CD4-positive, alpha-beta T cell (primary cell): ENCODE results near the gene FBXO41. TPM values are rescaled to one million over a fixed set of nuclear protein-coding genes. Genes with fewer than 3 reads are reported as not detected.
"Not testable (repeated sequence)": the region's sequence is repeated elsewhere in the genome, so short reads cannot be mapped to it uniquely, and the experiment has no call there.

ENCODE experiments used
- ATAC-seq: fragments of 200-7000 bp; cut with Tn5 transposase; one replicate; pipeline ENCODE4 v1.10.0; 2022; ENCODE audit warnings: mild to moderate bottlenecking; ENCODE audit not compliant: poor library complexity
- CTCF ChIA-PET: fragments of 350-600 bp; sonication (Branson Sonifier 250); formaldehyde crosslinking; loops from one replicate; lab custom pipeline; 2021; ENCODE audit warnings: antibody characterized with exemption, inconsistent platforms; lab: Charles Lee
- POLR2A ChIA-PET: fragments of 350-600 bp; sonication (Branson Sonifier 250); formaldehyde crosslinking; loops from one replicate; lab custom pipeline; 2021; ENCODE audit warnings: antibody characterized with exemption, inconsistent platforms; lab: Charles Lee
- DNase-seq, 14 experiments: peaks; one replicate each; pipeline ENCODE4 v3.0.0-alpha.2; 2013 to 2020; ENCODE audit warnings: mixed read lengths in 2 of 14
- H3K27ac ChIP-seq, 2 donors: one replicate each; pipeline versions ENCODE4 v1.5.1 to v1.7.0; 2013; ENCODE audit warnings: low read length in 2 of 2, low read depth in 1 of 2, mild to moderate bottlenecking in 1 of 2
- H3K27me3 ChIP-seq, 2 experiments: 1 replicate in 1 of 2; 2 replicates in 1 of 2; pipeline versions ENCODE4 v1.6.1 to v1.7.0; 2013; ENCODE audit warnings: low read length in 2 of 2, control low read depth in 1 of 2, mild to moderate bottlenecking in 1 of 2, moderate library complexity in 1 of 2; ENCODE audit not compliant: insufficient read depth in 2 of 2, control insufficient read depth in 1 of 2
- H3K36me3 ChIP-seq: one replicate; pipeline ENCODE4 v1.6.1; 2013; ENCODE audit warnings: low read length, control low read depth; ENCODE audit not compliant: insufficient read depth
- H3K4me1 ChIP-seq: one replicate; pipeline ENCODE4 v1.6.1; 2013; ENCODE audit warnings: low read length, control low read depth; ENCODE audit not compliant: insufficient read depth
- H3K4me3 ChIP-seq: one replicate; pipeline ENCODE4 v1.5.1; 2013; ENCODE audit warnings: mild to moderate bottlenecking, low read length, moderate library complexity
- H3K9me3 ChIP-seq, 2 experiments: 1 replicate in 1 of 2; 2 replicates in 1 of 2; pipeline versions ENCODE4 v1.6.1 to v1.7.0; 2013; ENCODE audit warnings: low read length in 2 of 2, mild to moderate bottlenecking in 2 of 2, control low read depth in 1 of 2, moderate library complexity in 1 of 2; ENCODE audit not compliant: control insufficient read depth in 1 of 2, insufficient read depth in 1 of 2
- H3K27ac Mint-ChIP-seq: one replicate; pipeline ENCODE4 v1.8.0; 2020; ENCODE audit warnings: mixed read lengths
- H3K27me3 Mint-ChIP-seq: one replicate; pipeline ENCODE4 v1.8.0; 2021; ENCODE audit warnings: mixed read lengths
- H3K36me3 Mint-ChIP-seq: one replicate; pipeline ENCODE4 v1.8.0; 2021; ENCODE audit warnings: low read depth, mixed read lengths
- H3K4me1 Mint-ChIP-seq: one replicate; pipeline ENCODE4 v1.8.0; 2021; ENCODE audit warnings: low read depth, mixed read lengths
- H3K4me3 Mint-ChIP-seq: one replicate; pipeline ENCODE4 v1.8.0; 2020; ENCODE audit warnings: mild to moderate bottlenecking, mixed read lengths
- H3K9me3 Mint-ChIP-seq: one replicate; pipeline ENCODE4 v1.8.0; 2020; ENCODE audit warnings: mixed read lengths
- intact Hi-C, 2 experiments: fragments of 100-400 bp; cut with DNase I in 1 of 2; cut with micrococcal nuclease in 1 of 2; formaldehyde crosslinking; loops; one replicate each; pipeline versions ENCODE4 v1.15.1 to v1.9.0; 2023 to 2025; cut with DNase I, micrococcal nuclease
- total RNA-seq, 174 experiments: library from RNA in 2 of 174; stranded (reverse) in 2 of 174; gene quantifications; one replicate each; pipeline ENCODE4 v1.2.3 and lab custom pipeline; 2021 to 2026
- TF ChIP-seq, protein P1 (sequence below): fragments of 200-600 bp; IDR thresholded peaks from one replicate; pipeline ENCODE4 v1.8.0; 2022; ENCODE audit warnings: antibody characterized with exemption, mild to moderate bottlenecking

FBXO41 gene
- total RNA-seq, 2 experiments from 2014 or later: 14.0 to 16.0 TPM

DNA sequence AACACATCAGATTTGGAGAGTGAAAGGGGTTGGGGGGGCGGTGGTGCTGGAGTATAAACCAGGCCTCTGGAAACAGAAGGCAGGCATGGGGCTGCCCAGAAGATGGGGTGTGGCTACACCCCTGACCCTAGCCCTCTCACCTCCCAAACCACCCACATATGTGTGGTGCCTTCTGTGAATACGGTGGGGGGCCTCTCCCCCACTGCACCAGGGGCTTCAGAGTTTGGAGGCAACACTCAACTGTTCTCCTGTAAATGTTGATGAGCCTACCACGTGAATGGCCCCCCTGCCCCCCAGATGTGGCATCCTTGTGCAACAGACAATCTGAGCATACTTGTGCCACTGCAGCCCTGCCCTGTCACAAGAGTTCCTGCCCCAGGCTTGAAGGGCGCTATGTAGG is 19.5 kb downstream of the FBXO41 start:
- no peaks in the 10 kb centered on the region for H3K9me3 ChIP-seq
- H3K27me3 ChIP-seq: no peaks in the 10 kb centered on the region
- H3K9me3 Mint-ChIP-seq: no peaks in the 10 kb centered on the region
- H3K4me1 Mint-ChIP-seq: peaks cover 22% of the 10 kb centered on the region
- H3K27me3 Mint-ChIP-seq: no peaks in the 10 kb centered on the region
- peaks cover 10% of the 10 kb centered on the region for H3K4me1 ChIP-seq
- no peak overlapping the region for H3K4me3 Mint-ChIP-seq
- DNase-seq: no peak
- H3K4me3 ChIP-seq: no peak overlapping the region
- CTCF ChIA-PET: no interaction called here
- TF ChIP-seq, protein P1, sequence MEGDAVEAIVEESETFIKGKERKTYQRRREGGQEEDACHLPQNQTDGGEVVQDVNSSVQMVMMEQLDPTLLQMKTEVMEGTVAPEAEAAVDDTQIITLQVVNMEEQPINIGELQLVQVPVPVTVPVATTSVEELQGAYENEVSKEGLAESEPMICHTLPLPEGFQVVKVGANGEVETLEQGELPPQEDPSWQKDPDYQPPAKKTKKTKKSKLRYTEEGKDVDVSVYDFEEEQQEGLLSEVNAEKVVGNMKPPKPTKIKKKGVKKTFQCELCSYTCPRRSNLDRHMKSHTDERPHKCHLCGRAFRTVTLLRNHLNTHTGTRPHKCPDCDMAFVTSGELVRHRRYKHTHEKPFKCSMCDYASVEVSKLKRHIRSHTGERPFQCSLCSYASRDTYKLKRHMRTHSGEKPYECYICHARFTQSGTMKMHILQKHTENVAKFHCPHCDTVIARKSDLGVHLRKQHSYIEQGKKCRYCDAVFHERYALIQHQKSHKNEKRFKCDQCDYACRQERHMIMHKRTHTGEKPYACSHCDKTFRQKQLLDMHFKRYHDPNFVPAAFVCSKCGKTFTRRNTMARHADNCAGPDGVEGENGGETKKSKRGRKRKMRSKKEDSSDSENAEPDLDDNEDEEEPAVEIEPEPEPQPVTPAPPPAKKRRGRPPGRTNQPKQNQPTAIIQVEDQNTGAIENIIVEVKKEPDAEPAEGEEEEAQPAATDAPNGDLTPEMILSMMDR: no peak
- H3K36me3 Mint-ChIP-seq: peaks cover 33% of the 10 kb centered on the region
- no peak overlapping the region for H3K27ac ChIP-seq
- H3K36me3 ChIP-seq: no peaks in the 10 kb centered on the region
- ATAC-seq: no peak
- intact Hi-C loops: no loop called here
- H3K27ac Mint-ChIP-seq: no peak overlapping the region
- POLR2A ChIA-PET: no interaction called here

DNA sequence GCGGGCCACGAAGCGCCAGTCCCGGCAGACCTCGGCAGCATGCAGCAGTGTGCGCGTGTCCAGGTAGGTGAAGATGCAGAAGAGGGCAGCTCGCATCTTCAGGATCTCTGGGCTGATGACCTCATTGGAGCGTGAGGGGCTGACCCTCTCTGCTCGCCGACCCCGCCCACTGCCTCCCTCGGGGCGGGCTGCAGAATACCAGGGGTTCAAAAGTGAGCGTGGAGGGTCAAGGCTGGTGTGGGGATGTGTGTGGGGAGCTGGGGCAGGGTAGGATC is 20.0 kb downstream of the FBXO41 start:
- Histone ChIP-seq H3K4me3 (no peak overlapping the region), H3K4me1 (peaks cover 7% of the 10 kb centered on the region), H3K27me3 (no peaks in the 10 kb centered on the region), H3K9me3 (no peaks in the 10 kb centered on the region), H3K36me3 (no peaks in the 10 kb centered on the region), H3K27ac (no peak overlapping the region)
- no peak for ATAC-seq
- ChIA-PET CTCF (no interaction called here), POLR2A (no interaction called here)
- TF ChIP-seq, protein P1: no peak
- H3K9me3 Mint-ChIP-seq: no peaks in the 10 kb centered on the region
- intact Hi-C loops: no loop called here
- H3K36me3 Mint-ChIP-seq: peaks cover 38% of the 10 kb centered on the region
- no peak overlapping the region for H3K4me3 Mint-ChIP-seq
- DNase-seq: no peak
- H3K27ac Mint-ChIP-seq: no peak overlapping the region
- H3K4me1 Mint-ChIP-seq: peaks cover 20% of the 10 kb centered on the region
- no peaks in the 10 kb centered on the region for H3K27me3 Mint-ChIP-seq

DNA sequence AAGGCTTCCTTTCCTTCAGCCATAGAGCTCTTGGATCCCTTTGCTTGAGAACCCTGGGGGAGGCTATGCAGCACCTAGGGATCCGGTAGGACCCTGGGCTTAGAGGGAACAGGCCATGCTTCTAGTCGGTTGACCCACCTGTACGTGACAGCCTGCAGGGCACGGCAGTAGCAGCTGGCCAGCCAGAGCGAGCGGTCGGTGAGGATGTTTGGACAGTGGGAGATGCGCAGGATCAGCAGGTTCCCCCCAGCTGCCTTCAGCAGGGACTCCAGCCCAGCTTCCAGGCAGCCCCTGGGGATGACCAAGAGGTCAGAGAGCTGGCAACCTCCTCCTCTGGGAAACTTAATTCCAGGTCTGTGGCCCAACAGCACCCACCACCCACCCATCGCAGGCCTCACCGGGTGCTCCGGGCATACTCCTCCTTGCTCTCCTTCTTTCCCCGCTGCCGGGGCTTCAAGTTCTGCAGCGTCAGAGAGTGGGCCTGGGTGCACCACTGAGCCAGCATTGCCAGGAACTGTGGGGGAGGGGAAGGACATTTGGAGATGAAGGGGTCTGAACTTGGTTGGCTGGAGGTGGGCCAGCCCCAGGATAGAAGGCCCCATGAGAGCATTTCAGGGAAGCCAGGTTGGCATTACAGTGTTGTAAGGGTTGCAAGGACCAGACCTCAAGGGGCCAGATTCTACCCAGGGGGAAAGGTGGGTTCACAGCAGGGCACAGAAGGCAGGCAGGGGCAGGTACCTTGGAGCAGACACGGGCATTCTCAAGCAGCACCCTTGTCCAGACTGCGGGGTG is 20.5 kb downstream of the FBXO41 start:
- DNase-seq (no peak), ATAC-seq (no peak)
- H3K9me3 Mint-ChIP-seq: no peaks in the 10 kb centered on the region
- H3K4me1 Mint-ChIP-seq: peaks cover 20% of the 10 kb centered on the region
- CTCF ChIA-PET: no interaction called here
- H3K27me3 ChIP-seq: no peaks in the 10 kb centered on the region
- peaks cover 7% of the 10 kb centered on the region for H3K4me1 ChIP-seq
- no peaks in the 10 kb centered on the region for H3K36me3 ChIP-seq
- POLR2A ChIA-PET: no interaction called here
- H3K9me3 ChIP-seq: no peaks in the 10 kb centered on the region
- TF ChIP-seq, protein P1: no peak
- intact Hi-C loops: no loop called here
- no peaks in the 10 kb centered on the region for H3K27me3 Mint-ChIP-seq
- peaks cover 42% of the 10 kb centered on the region for H3K36me3 Mint-ChIP-seq
- H3K27ac Mint-ChIP-seq: no peak overlapping the region
- no peak overlapping the region for H3K4me3 ChIP-seq
- no peak overlapping the region for H3K4me3 Mint-ChIP-seq
- no peak overlapping the region for H3K27ac ChIP-seq

DNA sequence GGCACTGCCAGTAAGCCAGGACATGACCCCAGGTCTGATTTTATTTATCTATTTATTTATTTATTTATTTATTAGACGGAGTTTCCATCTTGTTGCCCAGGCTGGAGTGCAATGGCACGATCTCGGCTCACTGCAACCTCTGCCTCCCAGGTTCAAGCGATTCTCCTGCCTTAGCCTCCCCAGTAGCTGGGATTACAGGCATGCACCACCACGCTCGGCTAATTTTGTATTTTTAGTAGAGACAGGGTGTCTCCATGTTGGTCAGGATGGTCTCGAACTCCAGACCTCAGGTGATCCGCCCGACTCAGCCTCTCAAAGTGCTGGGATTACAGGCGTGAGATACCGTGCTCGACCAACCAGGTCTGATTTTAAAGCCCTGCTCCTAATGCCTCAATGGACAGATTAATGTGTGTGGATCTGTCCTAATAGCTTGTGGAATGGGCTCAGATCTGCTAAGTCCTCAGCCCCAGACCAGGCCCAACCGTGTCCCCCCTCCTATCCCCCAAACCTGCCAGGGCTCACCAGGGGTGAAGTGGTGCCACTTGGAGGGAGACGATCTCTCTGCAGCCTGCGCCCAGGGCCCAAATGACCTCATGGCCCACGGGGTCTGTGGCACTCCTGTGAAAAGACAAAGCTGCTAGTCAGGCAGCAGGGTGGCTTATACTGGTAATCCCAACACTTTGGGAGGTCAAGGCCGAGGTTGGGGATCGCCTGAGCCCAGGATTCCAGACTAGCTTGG is 21.4 kb downstream of the FBXO41 start:
- H3K27me3 Mint-ChIP-seq, H3K27me3 ChIP-seq, DNase-seq, intact Hi-C loops, H3K9me3 Mint-ChIP-seq, ATAC-seq, H3K4me3 ChIP-seq, H3K4me3 Mint-ChIP-seq, H3K27ac ChIP-seq, H3K27ac Mint-ChIP-seq, H3K9me3 ChIP-seq, H3K36me3 ChIP-seq, POLR2A ChIA-PET, CTCF ChIA-PET: not testable (repeated sequence)
- Mint-ChIP-seq H3K36me3 (peaks cover 36% of the 10 kb centered on the region), H3K4me1 (peaks cover 13% of the 10 kb centered on the region)
- peaks cover 10% of the 10 kb centered on the region for H3K4me1 ChIP-seq
